Measurements from ENCODE around the gene ZAP70.

The ZAP70 gene

DNA sequence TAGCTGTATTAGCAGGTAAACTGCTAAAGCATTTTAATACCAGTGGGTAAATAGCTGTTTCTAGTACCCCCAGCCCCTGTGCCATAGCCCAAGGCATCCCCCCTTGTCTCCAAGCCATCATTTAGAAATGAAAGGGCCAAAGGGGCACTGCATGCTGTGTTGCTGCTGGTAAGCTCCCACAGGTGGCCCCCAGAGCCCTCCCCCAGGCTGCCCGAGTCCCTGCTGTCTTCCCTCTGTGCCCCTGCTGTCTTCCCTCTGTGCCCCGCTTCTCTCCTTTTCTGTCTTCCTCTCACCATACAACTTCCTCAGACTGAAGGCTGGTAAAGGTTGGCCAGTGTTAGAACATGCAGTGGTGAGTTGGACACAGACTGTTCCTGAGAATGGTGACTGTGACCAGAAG lies 42.1 kb downstream of the ZAP70 start:
- DNase-seq: no peak

DNA sequence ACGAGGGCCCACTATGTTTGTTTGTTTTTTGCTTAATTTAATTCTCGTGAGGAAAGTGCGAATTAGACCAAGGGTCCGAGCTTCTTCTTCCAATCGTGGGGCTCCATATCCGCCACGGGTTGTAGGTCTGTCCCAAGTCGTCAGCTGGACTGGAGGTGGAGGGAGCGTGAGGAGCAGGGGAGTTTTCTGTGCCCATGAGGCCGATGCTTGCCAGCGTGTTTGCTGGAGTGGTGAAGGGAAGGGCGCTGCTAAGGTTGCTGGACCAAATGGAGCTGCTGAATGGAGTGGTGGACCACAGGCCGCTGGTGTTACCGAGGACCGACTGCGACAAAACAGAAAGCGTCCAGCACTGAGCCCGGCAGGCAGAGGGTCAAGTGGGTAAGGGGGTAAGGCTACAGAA lies 43.7 kb downstream of the ZAP70 start:
- DNase-seq: no peak

DNA sequence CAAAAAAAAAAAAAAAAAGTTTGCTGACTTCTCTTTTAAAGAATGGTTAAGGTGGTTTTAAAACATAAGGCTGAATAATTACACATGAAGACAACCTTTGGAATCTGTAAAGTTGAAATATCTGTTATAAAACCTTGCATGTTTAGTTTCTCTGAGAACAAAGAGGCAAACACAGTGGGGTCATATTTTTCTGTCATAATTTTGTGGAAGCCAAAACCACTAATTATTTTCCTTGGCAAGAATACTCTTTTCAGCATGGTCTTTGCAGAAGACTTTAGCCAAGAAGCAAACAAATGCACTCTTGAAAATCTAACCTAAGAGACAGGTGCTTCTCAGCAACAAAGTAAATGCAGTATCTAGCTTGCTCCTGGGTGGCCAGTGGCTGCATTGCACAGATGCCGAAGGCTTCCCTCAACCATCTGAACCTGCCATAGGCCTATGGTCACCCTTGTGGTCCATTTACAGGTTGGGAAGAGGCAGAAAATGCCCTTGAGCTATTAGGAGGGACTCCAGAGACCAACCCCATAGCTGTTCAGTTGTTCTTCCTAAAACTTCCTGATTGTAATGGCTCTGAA lies 44.8 kb downstream of the ZAP70 start:
- no peak for DNase-seq

- no peak for DNase-seq
Measured at GRCh38 chr2:97759727-97760407, 46.5 kb downstream of the ZAP70 start.

- no peak for DNase-seq
Measured at GRCh38 chr2:97760480-97761049, 47.2 kb downstream of the ZAP70 start.

DNA sequence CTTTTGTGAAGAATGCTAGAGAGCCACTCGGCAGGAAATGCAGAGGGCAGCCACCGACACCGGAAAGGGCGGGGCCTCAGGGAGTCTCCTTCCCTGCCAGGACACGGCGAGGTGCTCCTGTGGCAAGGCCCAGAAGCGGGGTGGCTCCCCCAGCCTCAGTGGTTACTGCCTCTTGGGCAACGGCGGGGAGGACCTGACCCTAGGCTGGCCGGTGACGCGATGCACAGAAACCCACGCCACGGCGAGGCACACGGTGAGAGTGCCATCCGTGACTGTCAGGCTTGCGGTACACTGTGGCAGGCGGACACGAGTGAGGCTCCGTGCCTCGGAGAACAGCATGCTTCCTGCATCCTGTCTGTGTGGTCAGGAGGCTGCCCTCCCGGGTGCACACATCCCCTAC lies 47.8 kb downstream of the ZAP70 start:
- DNase-seq: peak; percentile 59

GRCh38 chr2:97763176-97763845 lies 49.9 kb downstream of the ZAP70 start:
- DNase-seq: no peak

DNA sequence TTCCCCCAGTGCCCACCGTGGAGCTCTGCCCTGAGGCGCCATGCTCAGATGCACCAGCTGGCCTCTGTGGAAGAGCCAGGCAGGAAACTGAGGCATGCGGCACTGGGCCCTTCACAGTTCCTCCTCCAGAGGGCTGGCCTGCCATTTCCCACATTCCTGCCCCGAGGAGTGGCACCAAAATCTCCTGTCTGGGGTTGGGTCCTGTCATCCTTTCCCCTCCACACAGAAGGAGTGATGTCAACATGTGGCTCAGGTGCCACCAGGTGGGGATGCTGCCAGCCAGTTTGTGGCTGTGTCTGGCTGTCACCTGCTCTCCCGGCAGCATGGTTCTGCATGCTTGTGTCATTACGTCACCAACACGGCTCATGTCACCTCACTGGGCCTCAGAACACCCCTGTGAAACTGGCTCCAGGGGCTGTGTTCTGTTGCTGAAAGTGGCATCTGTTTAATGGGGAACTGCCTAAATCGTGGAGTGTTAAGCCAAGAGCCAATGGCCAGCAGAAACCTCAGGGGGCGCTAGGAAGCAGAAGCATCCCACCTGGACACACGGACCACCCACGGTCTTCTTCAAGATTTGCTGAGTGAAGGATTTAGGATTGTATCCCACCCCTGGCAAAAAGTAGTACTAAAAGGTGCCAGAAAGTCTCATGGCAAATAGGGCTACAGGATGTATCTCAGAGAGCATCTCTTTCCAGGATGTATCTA lies 51.3 kb downstream of the ZAP70 start:
- no peak for DNase-seq

- no peak for DNase-seq
Measured at GRCh38 chr2:97765933-97766332, 52.6 kb downstream of the ZAP70 start.

- no peak for DNase-seq
Measured at GRCh38 chr2:97766567-97766966, 53.2 kb downstream of the ZAP70 start.

- DNase-seq: no peak
Measured at GRCh38 chr2:97769308-97769707, 55.9 kb downstream of the ZAP70 start.

DNA sequence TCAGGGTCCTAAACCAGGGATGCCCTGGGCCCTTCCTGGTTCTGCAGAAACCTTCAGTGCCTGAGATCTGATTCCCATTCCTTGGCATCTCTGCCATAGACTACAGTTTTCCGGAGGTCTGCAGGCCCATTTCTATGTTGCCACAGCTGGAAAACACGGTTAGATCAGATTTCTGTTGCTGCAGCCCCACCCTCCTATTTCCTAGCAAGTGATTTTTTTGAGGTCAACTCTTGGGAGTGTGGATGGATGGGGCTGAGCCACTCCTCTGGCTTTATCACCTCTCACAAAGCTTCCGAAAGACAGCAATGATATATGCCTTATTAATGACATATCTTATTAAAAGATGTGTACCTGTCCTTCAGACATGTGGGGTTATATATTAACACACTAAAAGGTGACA lies 56.3 kb downstream of the ZAP70 start:
- no peak for DNase-seq

DNA sequence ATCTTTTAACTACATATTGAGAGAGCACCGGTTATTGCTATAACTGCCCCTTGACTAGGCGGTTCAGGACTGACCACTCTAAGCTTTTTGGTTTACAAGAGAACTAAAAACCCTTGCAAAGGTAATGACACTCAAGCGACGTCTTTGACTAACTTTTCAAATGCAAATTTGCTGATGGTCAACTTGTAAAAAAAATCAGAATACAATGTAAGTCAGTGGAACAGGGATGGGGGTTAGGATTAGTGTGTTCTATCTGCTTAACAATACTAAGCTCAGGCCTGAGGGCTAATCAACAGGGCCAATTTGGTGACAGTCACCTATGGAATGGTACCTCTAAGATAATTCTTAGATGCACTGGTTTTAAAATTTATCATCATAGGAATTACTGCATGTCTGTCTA lies 57.1 kb downstream of the ZAP70 start:
- DNase-seq: no peak

- DNase-seq: no peak
Measured at GRCh38 chr2:97774425-97774824, 61.0 kb downstream of the ZAP70 start.

GRCh38 chr2:97775074-97775473 lies 61.7 kb downstream of the ZAP70 start:
- no peak for DNase-seq

- DNase-seq: no peak
Measured at GRCh38 chr2:97779141-97779540, 65.8 kb downstream of the ZAP70 start.

DNA sequence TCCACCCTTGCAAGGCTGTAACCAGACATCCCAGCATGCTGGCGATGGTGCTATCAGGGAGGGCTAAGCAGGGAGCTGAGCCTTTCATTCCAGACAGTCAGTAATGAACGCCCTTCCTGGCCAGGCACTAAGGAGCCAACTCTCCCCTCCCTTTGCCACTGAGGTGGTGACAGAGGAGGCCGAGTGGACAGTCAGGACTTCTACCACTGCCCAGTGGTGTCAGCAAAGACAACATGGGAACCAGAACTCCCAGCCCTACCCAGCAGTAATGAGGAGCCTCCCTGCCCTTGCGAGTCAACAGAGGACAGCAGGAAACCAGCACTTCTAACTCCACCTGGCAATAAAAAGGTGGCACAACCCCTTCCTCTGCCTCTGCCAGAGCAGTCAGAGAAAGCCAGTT lies 68.6 kb downstream of the ZAP70 start:
- no peak for DNase-seq

GRCh38 chr2:97784953-97785352 lies 71.6 kb downstream of the ZAP70 start:
- DNase-seq: no peak

DNA sequence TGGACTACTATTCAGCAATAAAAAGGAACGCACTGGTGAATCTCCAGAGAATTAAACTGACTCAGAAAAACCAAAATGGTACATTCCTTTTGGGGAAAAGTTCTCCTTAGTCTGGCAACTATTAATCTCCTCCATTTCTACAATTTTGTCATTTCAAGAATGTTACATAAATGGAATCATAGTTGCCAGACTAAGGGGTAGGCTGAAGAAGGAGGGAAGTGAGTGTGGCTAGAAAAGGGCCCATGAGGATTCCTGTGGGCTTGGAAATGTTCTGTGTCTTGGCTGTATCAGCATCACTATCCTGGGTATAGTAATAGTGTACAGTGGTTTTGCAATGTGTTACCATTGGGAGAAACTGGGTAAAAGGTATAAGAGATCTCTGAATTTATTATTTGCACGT lies 72.4 kb downstream of the ZAP70 start:
- no peak for DNase-seq

DNA sequence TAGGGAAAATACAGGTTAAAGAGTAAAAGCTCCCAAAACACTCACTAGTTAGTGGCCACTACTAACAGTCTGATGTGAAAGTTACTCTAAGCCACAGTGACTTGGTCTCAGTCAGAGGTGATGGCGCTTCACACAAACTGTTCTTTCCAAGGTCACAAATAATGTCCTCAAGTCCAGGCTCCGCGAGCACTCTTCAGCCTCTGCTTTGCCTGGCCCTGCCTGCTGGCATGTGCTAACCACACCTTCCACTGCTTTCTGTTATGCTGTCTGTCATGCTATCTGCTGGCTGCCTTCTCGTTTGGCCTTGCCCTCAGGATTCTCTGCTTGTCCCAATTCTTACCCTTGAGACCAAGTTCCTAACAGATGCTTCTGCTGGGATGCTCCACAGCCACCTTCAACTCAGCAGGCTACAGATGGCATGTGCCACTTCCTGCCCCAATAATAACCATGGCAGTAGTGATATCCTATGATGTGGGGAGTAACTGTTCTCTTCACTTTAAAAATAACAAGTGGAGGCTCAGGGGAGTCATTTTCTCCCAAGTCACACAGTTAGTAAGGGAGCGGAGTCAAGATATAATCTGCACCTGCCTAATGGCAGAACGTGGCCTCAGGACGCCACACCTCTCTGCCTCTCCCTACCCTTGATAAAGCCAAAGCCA lies 75.7 kb downstream of the ZAP70 start:
- no peak for DNase-seq
